ENCODE measurements around the gene FBXL17.
"Not testable (repeated sequence)": the region's sequence is repeated elsewhere in the genome, so short reads cannot be mapped to it uniquely, and the experiment has no call there.

The FBXL17 gene

GRCh38 chr5:108249095-108249784 lies 132.7 kb downstream of the FBXL17 start:
- DNase-seq (ENCODE audit: low read depth): no peak

- no peak for DNase-seq (ENCODE audit: low read depth)
Observed at GRCh38 chr5:108238936-108239887, 142.7 kb downstream of the FBXL17 start.

DNA sequence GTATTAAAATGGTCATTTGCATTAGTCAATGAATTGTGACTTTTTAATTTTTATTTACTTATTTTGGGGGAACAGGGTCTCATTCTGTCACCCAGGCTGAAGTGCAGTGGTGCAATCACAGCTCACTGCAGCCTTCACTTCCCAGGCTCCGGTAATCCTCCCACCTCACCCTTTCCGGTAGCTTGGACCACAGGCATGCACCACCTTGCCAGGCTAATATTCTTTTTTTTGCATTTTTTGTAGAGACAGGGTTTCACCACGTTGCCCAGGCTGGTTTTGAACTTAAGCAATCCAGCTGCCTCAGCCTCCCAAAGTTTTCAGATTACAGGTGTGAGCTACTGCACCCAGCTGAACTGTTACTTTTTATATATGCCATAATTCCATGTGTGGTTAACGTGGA lies 143.4 kb downstream of the FBXL17 start:
- no peak for DNase-seq (ENCODE audit: low read depth)

DNA sequence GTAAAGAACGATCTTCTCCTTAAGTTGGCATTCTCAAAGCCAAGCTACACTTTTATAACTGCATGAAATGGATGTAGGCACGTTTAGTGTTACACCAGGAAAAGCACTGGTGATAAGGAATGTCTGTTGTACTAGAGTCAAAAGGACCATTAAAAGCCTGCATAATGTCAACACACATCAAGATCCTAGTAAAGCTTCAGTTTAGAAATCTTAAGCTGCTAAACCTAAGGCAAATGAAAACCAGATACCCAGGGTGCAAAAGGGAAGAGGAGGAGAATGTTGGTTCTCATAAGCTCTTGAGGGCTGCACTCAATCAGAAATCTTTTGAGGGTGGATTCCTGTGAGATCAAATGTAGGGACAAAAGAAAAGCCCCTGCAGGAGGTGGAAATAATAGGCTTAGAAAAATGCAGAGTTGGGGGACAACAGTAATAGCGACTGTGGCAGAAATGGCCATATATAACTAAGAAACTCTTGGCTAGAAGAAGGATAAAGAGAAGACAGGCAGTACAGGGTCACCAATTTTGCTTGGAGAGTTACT lies 148.2 kb downstream of the FBXL17 start:
- DNase-seq (ENCODE audit: low read depth): no peak

DNA sequence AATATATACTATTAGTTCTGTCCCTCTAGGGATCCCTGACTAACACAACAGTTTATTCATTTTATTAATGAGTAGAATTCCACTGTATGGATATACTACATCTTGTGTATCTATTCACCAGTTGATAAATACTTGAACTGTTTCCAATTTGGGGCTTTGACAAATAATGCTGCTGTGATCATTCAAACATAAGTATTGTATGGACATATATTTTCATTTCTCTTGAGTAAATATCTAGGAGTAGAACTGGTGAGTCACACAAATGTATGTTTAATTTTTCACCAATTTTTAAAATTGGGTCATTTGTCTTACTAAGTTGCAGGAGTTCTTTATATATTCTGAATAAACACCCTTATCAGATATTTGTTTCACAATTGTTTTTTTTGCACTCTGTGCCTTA lies 149.1 kb downstream of the FBXL17 start:
- DNase-seq (ENCODE audit: low read depth): no peak

DNA sequence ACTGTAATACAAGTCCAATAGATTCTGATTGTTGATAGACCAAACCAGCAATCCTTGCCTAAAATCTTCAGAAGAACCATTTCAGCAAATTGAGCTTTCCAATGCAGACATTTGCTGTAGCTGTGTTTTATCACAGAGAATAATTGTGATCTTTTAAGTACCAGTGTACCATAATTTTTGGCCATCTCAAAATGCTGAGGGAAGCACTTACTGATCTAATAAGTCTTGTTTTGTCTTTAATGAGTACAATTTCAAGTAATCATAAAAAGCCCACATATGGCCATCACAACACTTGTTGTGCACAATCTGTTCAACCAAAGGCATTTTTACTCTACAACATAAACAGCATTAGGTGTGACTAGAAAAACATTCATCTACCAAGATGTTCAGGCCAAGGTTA lies 159.9 kb downstream of the FBXL17 start:
- no peak for DNase-seq (ENCODE audit: low read depth)

- no peak for DNase-seq (ENCODE audit: low read depth)
Observed at GRCh38 chr5:108220834-108221233, 161.1 kb downstream of the FBXL17 start.

- DNase-seq (ENCODE audit: low read depth): no peak
Observed at GRCh38 chr5:108216890-108217289, 165.0 kb downstream of the FBXL17 start.

DNA sequence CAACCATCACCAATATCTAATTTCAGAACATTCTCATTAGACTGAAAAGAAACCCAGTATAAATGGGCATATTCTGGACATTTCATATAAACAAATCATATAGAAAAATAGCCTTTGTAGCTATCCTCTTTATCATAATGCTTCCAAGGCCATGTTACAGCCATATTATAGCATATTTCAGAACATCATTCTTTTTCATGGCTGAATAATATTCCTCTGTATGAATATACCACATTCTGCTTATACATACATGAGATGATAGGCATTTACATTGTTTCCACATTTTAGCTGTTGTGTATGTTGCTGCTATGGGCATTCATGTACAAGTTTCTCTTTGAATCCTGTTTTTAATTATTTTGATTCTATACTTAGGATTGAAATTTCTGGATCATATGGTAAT lies 167.0 kb downstream of the FBXL17 start:
- no peak for DNase-seq (ENCODE audit: low read depth)

DNA sequence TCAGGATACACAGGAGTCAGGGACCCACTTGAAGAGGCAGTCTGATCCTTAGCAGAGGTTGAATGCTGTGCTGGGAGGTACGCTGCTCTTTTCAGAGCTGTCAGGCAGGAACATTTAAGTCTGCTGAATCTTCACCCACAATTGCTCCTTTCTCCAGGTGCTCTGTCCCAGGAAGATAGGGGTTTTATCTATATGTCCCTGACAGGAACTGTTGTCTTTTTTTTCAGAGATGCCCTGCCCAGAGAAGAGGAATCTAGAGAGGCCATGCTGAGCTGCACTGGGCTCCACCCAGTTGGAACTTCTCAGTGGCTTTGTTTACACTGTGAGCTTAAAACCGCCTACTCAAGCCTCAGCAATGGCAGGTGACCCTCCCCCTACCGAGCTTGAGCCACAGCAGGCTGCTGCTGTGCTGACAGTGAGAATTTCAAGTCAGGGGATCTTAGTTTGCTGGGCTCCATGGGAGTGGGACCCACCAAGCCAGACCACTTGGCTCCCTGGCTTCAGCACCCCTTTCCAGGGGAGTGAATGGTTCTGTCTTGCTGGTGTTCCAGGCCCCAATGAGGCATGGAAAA lies 169.0 kb downstream of the FBXL17 start:
- DNase-seq (ENCODE audit: low read depth): no peak

- no peak for DNase-seq (ENCODE audit: low read depth)
Observed at GRCh38 chr5:108206707-108207106, 175.2 kb downstream of the FBXL17 start.

GRCh38 chr5:108201721-108202120 lies 180.2 kb downstream of the FBXL17 start:
- DNase-seq (ENCODE audit: low read depth): no peak

DNA sequence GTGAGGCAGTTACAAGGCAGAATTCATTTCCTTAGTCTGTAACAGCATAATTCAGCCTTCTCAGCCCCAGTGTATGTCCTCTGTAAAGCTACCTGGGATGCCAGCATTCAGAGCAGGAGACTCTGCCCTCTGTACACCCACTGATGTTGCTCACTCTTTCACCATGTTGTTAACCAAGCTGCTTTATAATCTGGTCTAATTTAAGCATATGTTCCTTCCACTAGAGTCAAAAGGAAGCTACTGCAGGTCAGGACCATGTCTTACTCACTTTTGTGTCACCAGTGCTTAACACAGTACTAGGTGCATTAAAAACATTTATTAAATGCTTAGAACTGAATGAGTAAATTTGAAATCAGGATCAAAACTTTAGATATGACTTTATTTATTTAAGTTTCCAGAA lies 185.6 kb downstream of the FBXL17 start:
- DNase-seq (ENCODE audit: low read depth): no peak

GRCh38 chr5:108193021-108193795 lies 188.7 kb downstream of the FBXL17 start:
- DNase-seq (ENCODE audit: low read depth): no peak

GRCh38 chr5:108184940-108185339 lies 197.0 kb downstream of the FBXL17 start:
- DNase-seq (ENCODE audit: low read depth): no peak

DNA sequence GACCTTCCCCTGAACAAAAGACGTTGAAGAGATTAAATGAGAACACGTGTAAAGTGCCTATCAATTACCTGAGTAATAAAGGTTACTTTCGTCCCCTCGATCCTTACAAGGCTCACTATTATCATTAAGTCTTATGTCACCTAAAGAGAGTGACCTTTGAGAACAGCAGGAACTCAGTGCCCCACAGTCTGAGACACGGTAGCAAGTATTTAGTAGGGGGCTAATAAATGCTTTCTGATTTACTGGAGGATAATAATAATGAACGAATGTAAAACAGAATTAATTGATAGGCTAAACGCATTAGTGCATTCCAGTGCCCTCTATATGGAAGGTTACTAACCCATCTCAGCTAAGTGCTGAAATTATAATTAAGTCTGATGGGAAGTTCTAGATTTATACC lies 199.9 kb downstream of the FBXL17 start:
- DNase-seq (ENCODE audit: low read depth): no peak

- no peak for DNase-seq (ENCODE audit: low read depth)
Observed at GRCh38 chr5:108174286-108174685, 207.6 kb downstream of the FBXL17 start.

DNA sequence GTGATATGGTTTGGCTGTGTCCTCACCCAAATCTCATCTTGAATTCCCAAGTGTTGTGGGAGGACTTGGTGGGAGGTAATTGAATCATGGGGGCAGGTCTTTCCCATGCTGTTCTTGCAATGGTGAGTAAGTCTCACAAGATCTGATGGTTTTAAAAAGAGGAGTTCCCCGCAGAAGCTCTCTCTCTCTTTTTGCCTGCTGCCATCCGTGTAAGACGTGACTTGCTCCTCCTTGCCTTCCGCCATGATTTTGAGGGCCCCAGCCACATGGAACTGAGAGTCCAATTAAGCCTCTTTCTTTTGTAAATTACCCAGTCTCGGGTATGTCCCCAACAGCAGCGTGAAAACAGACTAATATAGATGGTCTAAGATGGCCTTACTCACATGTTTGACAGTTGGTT lies 210.1 kb downstream of the FBXL17 start:
- DNase-seq (ENCODE audit: low read depth): no peak

DNA sequence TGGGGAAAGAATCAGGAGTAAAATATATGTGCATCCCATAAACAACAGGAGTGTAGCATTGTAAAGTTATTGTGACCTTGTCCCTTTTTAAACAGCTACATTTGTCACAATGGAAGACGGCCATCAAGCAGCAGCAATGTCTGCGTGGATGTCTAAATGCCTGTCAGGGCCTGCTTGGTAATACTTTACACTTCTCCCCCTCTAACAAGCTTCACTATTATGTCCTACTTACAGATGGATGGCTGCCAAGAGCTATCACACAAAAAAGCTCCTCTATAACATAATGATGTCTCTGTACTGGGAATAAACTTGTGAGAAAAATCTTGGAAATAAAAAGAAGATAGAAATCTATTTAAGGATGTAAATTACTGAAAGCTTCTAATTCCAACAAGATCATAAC lies 213.0 kb downstream of the FBXL17 start:
- no peak for DNase-seq (ENCODE audit: low read depth)

- no peak for DNase-seq (ENCODE audit: low read depth)
Observed at GRCh38 chr5:108167174-108167573, 214.7 kb downstream of the FBXL17 start.

DNA sequence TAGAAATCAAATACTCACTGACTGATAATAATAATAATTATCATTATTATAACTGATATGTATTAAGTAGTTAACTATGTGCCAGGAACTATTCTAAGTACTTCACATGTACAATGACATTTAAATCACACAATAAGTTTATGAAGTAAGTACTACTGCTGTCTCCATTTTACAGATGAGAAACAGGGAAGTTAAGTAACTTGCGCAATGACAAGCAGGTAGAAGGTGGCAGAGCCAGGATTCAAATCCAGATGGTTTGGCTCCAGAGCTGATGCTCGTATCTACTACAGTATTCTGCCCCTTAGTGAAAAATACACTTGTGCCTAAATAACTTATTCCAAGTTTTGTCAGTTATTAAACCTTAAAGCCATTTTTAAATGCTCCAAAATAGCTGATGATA lies 217.3 kb downstream of the FBXL17 start:
- DNase-seq (ENCODE audit: low read depth): no peak

- DNase-seq (ENCODE audit: low read depth): not testable (repeated sequence)
Observed at GRCh38 chr5:108152854-108153253, 229.0 kb downstream of the FBXL17 start.
